NCI-H526 (cell line): ENCODE measurements around the gene CDC42SE2.
"Not testable (repeated sequence)": the region's sequence is repeated elsewhere in the genome, so short reads cannot be mapped to it uniquely, and the experiment has no call there.

Experiments
- DNase-seq, 2 experiments: peaks; one replicate each; lab custom pipeline; 2025; lab: John Stamatoyannopoulos, UW

Gene CDC42SE2

GRCh38 chr5:131318455-131318854 is 54.6 kb downstream of the CDC42SE2 start:
- DNase-seq, result no peak

- DNase-seq, result no peak
Measured at GRCh38 chr5:131321066-131321465, 57.2 kb downstream of the CDC42SE2 start.

- no peak for DNase-seq
Measured at GRCh38 chr5:131322926-131323325, 59.1 kb downstream of the CDC42SE2 start.

- peak in 1 of 2 experiments; percentile 3 for DNase-seq
Measured at GRCh38 chr5:131323378-131323777, 59.5 kb downstream of the CDC42SE2 start.

- no peak for DNase-seq
Measured at GRCh38 chr5:131324303-131324702, 60.5 kb downstream of the CDC42SE2 start.

- no peak for DNase-seq
Measured at GRCh38 chr5:131328536-131329285, 64.9 kb downstream of the CDC42SE2 start.

- DNase-seq, result no peak
Measured at GRCh38 chr5:131329286-131329560, 65.4 kb downstream of the CDC42SE2 start.

- no peak for DNase-seq
Measured at GRCh38 chr5:131330031-131330430, 66.2 kb downstream of the CDC42SE2 start.

GRCh38 chr5:131335756-131336155 is 71.9 kb downstream of the CDC42SE2 start:
- DNase-seq, result not testable (repeated sequence)

GRCh38 chr5:131336801-131337200 is 72.9 kb downstream of the CDC42SE2 start:
- DNase-seq, result not testable (repeated sequence)

GRCh38 chr5:131337240-131338050 is 73.6 kb downstream of the CDC42SE2 start:
- not testable (repeated sequence) for DNase-seq

- no peak for DNase-seq
Measured at GRCh38 chr5:131338051-131338453, 74.2 kb downstream of the CDC42SE2 start.

- DNase-seq, result not testable (repeated sequence)
Measured at GRCh38 chr5:131344288-131344687, 80.4 kb downstream of the CDC42SE2 start.

GRCh38 chr5:131346204-131346603 is 82.4 kb downstream of the CDC42SE2 start:
- not testable (repeated sequence) for DNase-seq

GRCh38 chr5:131353991-131354390 is 90.1 kb downstream of the CDC42SE2 start:
- no peak for DNase-seq

- no peak for DNase-seq
Measured at GRCh38 chr5:131355971-131356528, 92.2 kb downstream of the CDC42SE2 start.

GRCh38 chr5:131356619-131357018 is 92.8 kb downstream of the CDC42SE2 start:
- no peak for DNase-seq

GRCh38 chr5:131357739-131358561 is 94.1 kb downstream of the CDC42SE2 start:
- DNase-seq, result no peak

- DNase-seq, result no peak
Measured at GRCh38 chr5:131361677-131362315, 97.9 kb downstream of the CDC42SE2 start.

- DNase-seq, result no peak
Measured at GRCh38 chr5:131363811-131364506, 100.1 kb downstream of the CDC42SE2 start.

- DNase-seq, result no peak
Measured at GRCh38 chr5:131364507-131365050, 100.7 kb downstream of the CDC42SE2 start.
